K562 (cell line): ENCODE data around the gene CBX3. TPM values are rescaled to one million over a fixed set of nuclear protein-coding genes. Genes with fewer than 3 reads are reported as not detected.

Experiments used
- ARID1B ChIP-seq: fragments of 450-650 bp; IDR thresholded peaks from 2 replicates; pipeline ENCODE4 v1.6.1; 2016; ENCODE audit warnings: antibody characterized with exemption, mild to moderate bottlenecking, inconsistent platforms
- BDP1 ChIP-seq: IDR thresholded peaks from 3 replicates; pipeline ENCODE4 v1.6.1; 2011; ENCODE audit not compliant: insufficient read length, insufficient read depth
- CTBP1 ChIP-seq: fragments of 450-650 bp; IDR thresholded peaks from 2 replicates; pipeline ENCODE4 v1.6.1; 2016; ENCODE audit warnings: borderline replicate concordance
- JUN ChIP-seq, 2 experiments: sonication (generic) in 1 of 2; formaldehyde crosslinking in 1 of 2; IDR thresholded peaks; 2 replicates each; pipeline versions ENCODE4 v1.6.1 to v1.8.0; 2012 to 2022; ENCODE audit warnings: borderline replicate concordance in 2 of 2, mild to moderate bottlenecking in 2 of 2, improper control_type of control experiment in 1 of 2, low read depth in 1 of 2, low read length in 1 of 2, missing genetic modification reagents in 1 of 2
- KDM5B ChIP-seq: fragments of 200-600 bp; sonication (generic); IDR thresholded peaks from 2 replicates; pipeline ENCODE4 v1.6.1; 2012; ENCODE audit warnings: low read depth, mild to moderate bottlenecking, moderate library complexity, low read length, control low read depth, inconsistent platforms; ENCODE audit not compliant: insufficient replicate concordance
- PHF20 ChIP-seq: fragments of 450-650 bp; IDR thresholded peaks from 2 replicates; pipeline ENCODE4 v1.6.1; 2018; ENCODE audit not compliant: partially characterized antibody
- RNF2 ChIP-seq: sonication (generic); IDR thresholded peaks from 2 replicates; pipeline ENCODE4 v1.6.1; 2016
- polyA plus RNA-seq, 8 experiments: library from polyadenylated mRNA; depleted of rRNA in 4 of 8; stranded (reverse) in 5 of 8; unstranded in 3 of 8; fragments of >200 nt; fragmentation: Nextera tagmentation in 2 of 8; fragmentation: Illumina TruSeq in 1 of 8; extraction: Ambion mirVana in 2 of 8; extraction: Trizol in 1 of 8; gene quantifications; 2 replicates each; pipeline versions ENCODE4 v1.2.1 to v1.2.3, GENCODE V29; 2011 to 2014; ENCODE audit warnings: inconsistent platforms in 1 of 8, missing spikeins in 1 of 8
- total RNA-seq, 7 experiments: library from RNA; depleted of rRNA in 6 of 7; stranded (reverse); fragments of >200 nt in 6 of 7; fragmentation: Illumina TruSeq in 2 of 7; extraction: Trizol in 2 of 7; gene quantifications; 2 replicates each; pipeline versions ENCODE4 v1.2.1 to v1.2.3, GENCODE V29; 2011 to 2021; ENCODE audit warnings: low replicate concordance in 1 of 7
- TF ChIP-seq, protein P1 (sequence below): fragments of 450-650 bp; IDR thresholded peaks from 2 replicates; pipeline ENCODE4 v1.6.1; 2018; ENCODE audit not compliant: partially characterized antibody
- TF ChIP-seq, protein P2 (sequence below): fragments of 250-450 bp; sonication (Bioruptor Pico); IDR thresholded peaks from 2 replicates; pipeline ENCODE4 v1.5.0; 2021
- TF ChIP-seq, protein P3 (sequence below): sonication (generic); formaldehyde crosslinking; IDR thresholded peaks from 2 replicates; pipeline ENCODE4 v1.8.0; 2023; ENCODE audit warnings: missing genetic modification reagents, mild to moderate bottlenecking, borderline replicate concordance
- TF ChIP-seq, protein P4 (sequence below): fragments of 250-450 bp; sonication (Bioruptor Pico); IDR thresholded peaks from 2 replicates; pipeline ENCODE4 v1.8.0; 2022; ENCODE audit warnings: inconsistent platforms
- TF ChIP-seq, protein P5 (sequence below), 2 experiments: fragments of 450-650 bp; conservative IDR thresholded peaks; 2 replicates each; pipeline ENCODE4 v1.6.1; 2017; ENCODE audit warnings: mild to moderate bottlenecking in 2 of 2, moderate library complexity in 2 of 2

Gene CBX3
- total and polyA plus RNA-seq, 9 of the 15 experiments (the other 6 are each of a cell fraction or from before 2014, with no cell fraction given), result 198 to 413 (median 328) TPM

DNA sequence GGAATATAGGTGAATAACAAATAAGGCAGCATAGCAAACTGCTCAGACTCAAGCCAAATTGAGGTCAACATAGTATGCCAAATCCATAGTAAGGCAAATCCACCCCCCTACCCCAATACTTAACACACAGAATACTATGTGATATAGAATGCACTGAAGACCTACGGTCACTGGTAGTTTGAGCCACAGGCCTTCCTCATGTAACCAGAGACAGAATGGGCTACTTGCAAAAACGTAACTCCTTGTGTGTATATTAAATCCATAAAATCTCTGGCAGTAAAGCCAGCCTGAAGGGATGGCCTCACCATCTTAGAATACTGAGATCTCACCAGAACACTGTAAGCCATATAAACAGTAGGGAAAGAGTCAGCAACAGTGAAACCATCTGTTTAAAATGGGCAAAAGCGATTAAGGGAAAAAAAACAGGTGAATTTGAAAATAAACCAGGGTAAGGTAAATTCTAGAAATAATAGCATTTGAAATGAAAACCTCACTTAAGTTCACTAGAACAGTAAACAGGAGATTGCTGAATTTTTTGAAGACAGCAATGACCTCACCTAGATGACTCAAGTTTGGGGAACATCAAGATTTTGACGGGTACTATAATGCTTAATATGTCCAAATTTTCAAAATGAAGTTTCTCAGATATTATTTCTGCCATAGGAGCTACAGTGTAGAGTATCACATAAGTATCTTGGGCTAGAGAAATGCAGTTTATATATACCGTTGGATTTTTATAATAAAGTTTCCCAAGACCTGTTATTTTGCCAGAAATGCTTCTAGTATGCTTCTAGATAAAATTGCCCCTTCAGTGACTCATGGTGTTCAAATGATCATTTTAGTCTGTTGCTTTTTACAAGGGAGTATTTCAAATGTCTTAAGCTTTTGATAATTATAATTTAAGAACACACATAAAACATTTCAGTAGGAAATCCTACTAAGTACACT lies 14.9 kb upstream of the CBX3 start (continued):
- TF ChIP-seq, protein P1, sequence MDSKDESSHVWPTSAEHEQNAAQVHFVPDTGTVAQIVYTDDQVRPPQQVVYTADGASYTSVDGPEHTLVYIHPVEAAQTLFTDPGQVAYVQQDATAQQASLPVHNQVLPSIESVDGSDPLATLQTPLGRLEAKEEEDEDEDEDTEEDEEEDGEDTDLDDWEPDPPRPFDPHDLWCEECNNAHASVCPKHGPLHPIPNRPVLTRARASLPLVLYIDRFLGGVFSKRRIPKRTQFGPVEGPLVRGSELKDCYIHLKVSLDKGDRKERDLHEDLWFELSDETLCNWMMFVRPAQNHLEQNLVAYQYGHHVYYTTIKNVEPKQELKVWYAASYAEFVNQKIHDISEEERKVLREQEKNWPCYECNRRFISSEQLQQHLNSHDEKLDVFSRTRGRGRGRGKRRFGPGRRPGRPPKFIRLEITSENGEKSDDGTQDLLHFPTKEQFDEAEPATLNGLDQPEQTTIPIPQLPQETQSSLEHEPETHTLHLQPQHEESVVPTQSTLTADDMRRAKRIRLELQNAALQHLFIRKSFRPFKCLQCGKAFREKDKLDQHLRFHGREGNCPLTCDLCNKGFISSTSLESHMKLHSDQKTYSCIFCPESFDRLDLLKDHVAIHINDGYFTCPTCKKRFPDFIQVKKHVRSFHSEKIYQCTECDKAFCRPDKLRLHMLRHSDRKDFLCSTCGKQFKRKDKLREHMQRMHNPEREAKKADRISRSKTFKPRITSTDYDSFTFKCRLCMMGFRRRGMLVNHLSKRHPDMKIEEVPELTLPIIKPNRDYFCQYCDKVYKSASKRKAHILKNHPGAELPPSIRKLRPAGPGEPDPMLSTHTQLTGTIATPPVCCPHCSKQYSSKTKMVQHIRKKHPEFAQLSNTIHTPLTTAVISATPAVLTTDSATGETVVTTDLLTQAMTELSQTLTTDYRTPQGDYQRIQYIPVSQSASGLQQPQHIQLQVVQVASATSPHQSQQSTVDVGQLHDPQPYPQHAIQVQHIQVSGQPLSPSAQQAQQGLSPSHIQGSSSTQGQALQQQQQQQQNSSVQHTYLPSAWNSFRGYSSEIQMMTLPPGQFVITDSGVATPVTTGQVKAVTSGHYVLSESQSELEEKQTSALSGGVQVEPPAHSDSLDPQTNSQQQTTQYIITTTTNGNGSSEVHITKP, result no peak
- TF ChIP-seq, protein P2, sequence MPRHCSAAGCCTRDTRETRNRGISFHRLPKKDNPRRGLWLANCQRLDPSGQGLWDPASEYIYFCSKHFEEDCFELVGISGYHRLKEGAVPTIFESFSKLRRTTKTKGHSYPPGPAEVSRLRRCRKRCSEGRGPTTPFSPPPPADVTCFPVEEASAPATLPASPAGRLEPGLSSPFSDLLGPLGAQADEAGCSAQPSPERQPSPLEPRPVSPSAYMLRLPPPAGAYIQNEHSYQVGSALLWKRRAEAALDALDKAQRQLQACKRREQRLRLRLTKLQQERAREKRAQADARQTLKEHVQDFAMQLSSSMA (CRISPR knock-in tag), result no peak
- peak; percentile 21 for TF ChIP-seq KDM5B
- TF ChIP-seq CTBP1, result no peak
- TF ChIP-seq, protein P3, sequence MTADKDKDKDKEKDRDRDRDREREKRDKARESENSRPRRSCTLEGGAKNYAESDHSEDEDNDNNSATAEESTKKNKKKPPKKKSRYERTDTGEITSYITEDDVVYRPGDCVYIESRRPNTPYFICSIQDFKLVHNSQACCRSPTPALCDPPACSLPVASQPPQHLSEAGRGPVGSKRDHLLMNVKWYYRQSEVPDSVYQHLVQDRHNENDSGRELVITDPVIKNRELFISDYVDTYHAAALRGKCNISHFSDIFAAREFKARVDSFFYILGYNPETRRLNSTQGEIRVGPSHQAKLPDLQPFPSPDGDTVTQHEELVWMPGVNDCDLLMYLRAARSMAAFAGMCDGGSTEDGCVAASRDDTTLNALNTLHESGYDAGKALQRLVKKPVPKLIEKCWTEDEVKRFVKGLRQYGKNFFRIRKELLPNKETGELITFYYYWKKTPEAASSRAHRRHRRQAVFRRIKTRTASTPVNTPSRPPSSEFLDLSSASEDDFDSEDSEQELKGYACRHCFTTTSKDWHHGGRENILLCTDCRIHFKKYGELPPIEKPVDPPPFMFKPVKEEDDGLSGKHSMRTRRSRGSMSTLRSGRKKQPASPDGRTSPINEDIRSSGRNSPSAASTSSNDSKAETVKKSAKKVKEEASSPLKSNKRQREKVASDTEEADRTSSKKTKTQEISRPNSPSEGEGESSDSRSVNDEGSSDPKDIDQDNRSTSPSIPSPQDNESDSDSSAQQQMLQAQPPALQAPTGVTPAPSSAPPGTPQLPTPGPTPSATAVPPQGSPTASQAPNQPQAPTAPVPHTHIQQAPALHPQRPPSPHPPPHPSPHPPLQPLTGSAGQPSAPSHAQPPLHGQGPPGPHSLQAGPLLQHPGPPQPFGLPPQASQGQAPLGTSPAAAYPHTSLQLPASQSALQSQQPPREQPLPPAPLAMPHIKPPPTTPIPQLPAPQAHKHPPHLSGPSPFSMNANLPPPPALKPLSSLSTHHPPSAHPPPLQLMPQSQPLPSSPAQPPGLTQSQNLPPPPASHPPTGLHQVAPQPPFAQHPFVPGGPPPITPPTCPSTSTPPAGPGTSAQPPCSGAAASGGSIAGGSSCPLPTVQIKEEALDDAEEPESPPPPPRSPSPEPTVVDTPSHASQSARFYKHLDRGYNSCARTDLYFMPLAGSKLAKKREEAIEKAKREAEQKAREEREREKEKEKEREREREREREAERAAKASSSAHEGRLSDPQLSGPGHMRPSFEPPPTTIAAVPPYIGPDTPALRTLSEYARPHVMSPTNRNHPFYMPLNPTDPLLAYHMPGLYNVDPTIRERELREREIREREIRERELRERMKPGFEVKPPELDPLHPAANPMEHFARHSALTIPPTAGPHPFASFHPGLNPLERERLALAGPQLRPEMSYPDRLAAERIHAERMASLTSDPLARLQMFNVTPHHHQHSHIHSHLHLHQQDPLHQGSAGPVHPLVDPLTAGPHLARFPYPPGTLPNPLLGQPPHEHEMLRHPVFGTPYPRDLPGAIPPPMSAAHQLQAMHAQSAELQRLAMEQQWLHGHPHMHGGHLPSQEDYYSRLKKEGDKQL (CRISPR knock-in tag), result no peak
- no peak for TF ChIP-seq RNF2
- 0 out of 2 replicates have a peak, but pooled peaks have one; percentile 39 for TF ChIP-seq JUN (IDR thresholded peaks at IDR 0.05; ENCODE audit: borderline replicate concordance, low read depth, low read length)
- TF ChIP-seq JUN (CRISPR knock-in tag; IDR thresholded peaks at IDR 0.05; ENCODE audit: borderline replicate concordance), result no peak
- TF ChIP-seq ARID1B, result no peak
- TF ChIP-seq, protein P4, sequence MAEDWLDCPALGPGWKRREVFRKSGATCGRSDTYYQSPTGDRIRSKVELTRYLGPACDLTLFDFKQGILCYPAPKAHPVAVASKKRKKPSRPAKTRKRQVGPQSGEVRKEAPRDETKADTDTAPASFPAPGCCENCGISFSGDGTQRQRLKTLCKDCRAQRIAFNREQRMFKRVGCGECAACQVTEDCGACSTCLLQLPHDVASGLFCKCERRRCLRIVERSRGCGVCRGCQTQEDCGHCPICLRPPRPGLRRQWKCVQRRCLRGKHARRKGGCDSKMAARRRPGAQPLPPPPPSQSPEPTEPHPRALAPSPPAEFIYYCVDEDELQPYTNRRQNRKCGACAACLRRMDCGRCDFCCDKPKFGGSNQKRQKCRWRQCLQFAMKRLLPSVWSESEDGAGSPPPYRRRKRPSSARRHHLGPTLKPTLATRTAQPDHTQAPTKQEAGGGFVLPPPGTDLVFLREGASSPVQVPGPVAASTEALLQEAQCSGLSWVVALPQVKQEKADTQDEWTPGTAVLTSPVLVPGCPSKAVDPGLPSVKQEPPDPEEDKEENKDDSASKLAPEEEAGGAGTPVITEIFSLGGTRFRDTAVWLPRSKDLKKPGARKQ, result no peak
- TF ChIP-seq, protein P5, sequence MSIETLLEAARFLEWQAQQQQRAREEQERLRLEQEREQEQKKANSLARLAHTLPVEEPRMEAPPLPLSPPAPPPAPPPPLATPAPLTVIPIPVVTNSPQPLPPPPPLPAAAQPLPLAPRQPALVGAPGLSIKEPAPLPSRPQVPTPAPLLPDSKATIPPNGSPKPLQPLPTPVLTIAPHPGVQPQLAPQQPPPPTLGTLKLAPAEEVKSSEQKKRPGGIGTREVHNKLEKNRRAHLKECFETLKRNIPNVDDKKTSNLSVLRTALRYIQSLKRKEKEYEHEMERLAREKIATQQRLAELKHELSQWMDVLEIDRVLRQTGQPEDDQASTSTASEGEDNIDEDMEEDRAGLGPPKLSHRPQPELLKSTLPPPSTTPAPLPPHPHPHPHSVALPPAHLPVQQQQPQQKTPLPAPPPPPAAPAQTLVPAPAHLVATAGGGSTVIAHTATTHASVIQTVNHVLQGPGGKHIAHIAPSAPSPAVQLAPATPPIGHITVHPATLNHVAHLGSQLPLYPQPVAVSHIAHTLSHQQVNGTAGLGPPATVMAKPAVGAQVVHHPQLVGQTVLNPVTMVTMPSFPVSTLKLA (conservative IDR thresholded peaks at IDR 0.05), result no peak
- TF ChIP-seq PHF20, result no peak
- no peak for TF ChIP-seq BDP1
